ENCODE results near the gene TDRD5.

Gene TDRD5, protein sequence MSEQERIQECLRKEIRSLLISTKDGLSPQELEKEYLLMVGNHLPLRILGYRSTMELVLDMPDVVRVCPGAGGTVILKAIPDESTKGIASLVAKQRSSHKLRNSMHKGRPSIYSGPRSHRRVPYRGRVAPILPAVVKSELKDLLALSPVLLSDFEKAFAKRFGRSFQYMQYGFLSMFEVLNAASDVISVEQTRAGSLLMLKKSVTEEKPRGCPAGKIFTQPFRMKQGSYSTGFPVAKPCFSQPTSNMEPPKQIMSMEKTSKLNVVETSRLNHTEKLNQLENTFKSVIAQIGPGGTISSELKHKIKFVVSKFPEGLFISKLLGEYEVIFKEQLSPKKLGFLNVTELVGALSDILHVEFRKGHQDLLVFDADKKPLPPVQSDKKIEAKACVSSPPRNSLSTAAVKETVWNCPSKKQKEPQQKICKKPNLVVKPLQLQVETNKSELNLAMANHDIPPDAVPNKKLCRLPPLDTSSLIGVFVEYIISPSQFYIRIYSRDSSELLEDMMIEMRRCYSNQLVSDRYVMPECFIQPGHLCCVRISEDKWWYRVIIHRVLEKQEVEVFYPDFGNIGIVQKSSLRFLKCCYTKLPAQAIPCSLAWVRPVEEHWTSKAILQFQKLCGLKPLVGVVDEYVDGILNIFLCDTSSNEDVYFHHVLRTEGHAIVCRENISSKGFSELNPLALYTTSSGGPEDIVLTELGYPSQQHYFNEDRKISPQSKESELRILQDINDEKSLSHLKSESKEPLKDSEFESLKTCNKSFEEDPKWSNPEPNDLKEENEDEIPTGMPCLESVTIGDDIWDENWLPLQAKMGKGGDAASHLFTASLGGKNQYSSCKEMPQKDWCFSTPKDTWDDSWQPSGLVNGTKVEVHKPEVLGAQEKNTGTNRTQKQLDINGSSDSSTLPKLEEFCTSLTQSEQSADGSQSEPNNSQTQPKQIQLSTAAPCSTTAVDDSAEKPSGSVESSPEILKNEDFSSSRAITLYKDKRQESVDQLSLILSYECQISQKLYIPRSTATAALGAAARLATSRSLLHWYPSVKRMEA

DNA sequence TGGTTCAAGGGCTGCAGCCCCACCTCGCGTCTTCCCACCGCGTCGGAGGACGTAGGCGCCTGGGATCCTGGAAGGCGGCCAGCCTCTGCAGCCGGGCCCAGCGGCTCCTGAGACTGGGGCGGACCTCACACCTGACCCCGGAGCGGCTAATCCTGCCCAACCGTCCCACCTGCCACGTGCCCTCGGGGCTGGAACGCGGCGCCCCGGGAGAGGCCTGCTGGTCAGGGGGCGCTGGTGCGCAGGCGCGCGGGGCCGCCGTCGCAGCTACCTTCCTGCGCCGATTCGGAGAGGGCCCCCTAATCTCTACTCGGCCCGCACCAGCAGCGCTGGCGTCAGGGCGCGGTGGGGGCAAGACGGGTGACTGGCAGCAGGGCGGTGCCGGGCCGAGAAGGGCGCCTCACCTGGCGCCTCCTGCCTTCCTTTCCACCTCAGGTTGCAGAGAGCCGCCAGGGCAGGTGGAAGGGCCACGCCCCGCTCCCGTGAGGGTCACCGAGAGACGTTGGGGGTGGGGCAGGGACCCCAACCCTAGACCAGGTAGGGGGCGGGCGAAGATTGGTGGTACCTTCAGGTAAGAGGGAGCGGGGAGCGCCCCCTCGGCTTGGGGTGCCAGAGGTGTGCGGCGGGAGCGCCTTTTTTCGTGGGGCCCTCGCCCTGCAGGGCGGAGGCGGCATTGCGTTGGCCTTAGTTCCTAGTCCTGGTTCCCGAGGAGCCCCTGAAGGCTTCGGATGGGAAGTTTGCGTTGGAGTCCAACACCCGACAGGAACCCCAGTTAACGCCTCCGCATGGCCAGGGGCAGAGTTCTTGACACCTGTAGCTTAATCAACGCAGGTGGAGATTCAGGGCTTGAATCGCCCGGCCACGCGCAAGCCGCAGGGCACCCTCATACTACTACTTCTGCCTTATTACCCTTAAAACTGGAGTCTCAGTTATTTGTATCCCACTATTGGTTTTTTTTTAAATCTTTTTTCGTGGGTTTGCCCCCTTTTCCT, at the start of gene TDRD5:
Gene TDRD5 (plus strand): TSS at position 241 of the 989 bp plus-strand sequence. CDS start 784 bp downstream, outside the sequence.
- FAIRE-seq, result no peak
- no peak for DNase-seq (ENCODE audit: extremely low spot score, insufficient read length, low read depth)

DNA sequence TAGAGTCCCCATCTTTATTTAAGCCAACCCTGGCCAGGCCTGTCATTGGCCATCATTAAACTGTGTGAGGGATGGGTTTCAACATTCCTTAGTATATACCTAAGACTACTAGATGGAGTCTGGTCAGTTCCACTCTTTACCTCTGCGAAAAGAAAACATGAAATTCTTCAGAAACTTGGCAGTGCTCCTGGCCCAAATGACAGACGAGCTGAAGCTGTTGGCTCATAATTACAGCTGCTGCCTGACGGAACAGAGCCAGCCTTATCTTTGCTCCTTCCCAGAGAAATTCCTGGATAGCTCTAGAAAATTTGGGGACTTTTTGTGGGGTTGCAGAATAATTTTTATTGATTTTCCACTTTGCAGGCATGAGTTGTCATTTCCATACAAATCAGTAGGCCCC, 46.3 kb upstream of the TDRD5 start:
- DNase-seq (ENCODE audit: extremely low spot score, insufficient read length, low read depth) (no peak), FAIRE-seq (no peak)

DNA sequence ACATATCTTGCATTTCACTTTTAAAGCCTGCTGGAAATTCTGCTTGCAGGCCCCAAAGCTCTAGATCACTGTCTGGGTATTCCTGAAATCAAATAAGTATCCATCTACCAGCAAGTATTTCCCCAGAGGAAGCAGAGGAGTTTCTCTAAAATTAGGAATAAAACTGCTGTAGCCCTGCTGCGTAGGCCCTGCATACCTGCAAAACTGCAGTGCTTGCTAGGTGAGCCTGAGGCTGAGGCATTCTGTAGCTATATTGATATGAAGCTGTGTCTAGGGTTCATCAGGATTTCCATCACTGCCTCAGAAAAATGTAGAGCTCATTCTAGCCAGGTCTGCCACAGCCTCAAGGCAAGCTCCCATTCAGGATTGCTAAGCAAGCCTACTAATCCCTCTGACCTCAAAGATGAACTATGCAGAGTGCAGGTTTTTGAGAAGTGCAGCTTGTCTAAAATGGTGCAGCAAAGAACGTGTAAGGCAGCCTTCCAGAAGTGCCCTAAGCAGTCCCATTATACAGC, 44.6 kb upstream of the TDRD5 start:
- no peak for FAIRE-seq

DNA sequence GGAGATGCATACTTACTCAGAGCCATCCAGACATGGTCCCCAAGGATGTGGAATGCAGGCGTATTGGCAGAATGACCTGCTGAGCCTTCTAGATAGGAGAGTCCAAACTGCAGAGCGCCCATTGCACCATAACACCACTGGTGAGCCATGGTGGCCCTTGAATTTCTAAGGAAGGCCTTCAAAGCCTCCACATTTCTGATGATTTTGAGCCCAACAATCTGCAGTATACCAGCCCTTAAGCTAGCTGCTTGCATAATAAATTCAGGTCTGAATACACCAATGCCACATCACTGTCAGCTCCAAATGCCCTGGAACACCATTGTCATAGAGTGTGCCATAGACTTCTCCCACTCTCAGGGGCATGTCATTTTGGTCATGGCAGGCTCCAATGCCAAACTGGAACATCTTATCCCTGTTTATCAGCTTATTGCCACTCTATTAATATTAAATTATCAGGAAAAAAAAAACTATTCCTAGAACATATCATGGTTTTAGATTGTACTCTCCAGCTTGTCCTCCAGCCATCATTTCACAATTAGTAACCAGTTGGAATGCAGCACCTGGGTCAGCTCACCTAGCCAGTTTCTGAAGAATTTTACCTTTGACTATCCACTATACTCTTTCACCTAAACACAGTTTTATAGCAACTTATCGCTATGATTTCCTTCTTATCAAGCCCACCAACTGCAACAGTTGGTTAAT, 42.8 kb upstream of the TDRD5 start:
- no peak for FAIRE-seq

More for the DNA sequence above, 44.6 kb upstream of the TDRD5 start:
- DNase-seq (ENCODE audit: extremely low spot score, insufficient read length, low read depth), result no peak

DNA sequence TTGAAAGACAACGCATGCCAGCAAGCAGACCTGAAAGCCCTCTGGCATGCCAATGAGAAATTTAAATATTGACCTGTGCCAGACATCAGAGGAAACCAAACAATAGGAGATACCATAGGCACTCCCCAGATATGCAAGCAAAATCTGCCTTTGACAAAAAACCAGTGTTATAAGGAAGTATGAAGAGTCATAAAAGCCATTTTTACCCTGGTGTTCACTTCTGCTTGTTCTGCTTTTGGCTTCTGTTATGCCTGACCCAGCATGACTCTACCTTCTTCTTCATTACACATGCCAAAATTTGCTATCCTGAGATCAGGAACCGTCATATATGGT, 42.3 kb upstream of the TDRD5 start:
- DNase-seq (ENCODE audit: extremely low spot score, insufficient read length, low read depth) (no peak), FAIRE-seq (no peak)

More for the DNA sequence above, 42.8 kb upstream of the TDRD5 start:
- DNase-seq (ENCODE audit: extremely low spot score, insufficient read length, low read depth), result no peak

DNA sequence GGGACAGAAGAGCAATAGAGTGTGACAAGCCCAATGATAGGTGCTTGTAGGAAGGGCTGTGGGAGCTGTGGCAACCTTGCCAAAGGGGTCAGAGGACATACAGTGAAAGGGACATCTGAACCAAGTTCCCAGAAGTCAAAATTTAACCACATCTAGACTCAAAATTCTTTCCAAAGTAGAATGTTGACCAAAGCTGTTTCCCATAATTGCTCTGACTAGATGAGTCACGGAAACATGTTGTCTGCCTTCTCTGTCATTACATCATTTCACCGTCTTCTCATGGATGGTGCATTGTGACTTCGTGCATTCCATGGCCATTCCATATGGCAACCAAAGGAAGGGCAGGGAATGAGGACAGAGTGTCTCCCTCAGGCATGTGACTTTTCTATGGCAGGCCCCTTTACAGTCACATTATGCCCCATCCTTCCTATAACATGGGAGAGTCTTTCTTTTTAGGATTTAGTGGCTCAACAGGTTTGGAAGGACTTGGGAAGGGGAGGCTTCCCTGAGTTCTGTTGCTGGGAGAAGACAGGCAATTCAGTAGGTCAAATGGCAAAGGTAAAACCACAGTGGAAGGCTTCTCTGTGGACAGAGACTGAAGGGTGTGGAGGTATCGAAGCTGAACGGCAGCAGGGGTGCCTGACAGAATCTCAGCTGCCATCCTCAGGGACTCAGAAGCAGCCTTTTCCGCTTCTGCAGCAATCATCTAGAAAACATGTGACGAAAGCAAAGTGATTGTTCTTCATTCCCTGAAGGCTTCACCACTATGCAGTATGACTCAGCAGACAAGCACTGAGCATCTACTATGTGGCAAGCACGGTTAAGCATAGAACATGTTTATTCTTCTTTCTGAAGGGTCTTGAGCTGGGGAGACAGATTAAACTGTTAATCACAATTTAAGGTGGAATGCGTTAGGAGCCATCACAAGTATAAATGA, 40.6 kb upstream of the TDRD5 start:
- FAIRE-seq, result no peak

DNA sequence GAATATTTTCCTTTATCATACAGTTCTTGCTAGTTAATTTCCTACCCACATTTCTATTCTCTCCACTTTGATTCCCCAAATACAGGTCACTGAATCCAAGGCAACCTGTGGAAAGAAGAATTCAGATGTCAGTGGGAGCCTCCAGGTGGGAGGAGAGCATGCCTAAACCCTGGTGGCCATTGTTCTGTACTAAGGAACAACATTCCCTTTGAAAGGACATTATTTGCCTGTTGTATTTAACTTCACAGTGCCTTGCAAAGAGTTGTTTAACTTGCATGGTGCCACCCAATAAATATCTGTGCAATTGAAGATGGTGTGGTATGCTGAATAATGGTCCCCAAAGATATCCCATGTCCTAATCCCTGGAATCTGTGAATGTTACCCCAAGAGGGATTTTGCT, 37.2 kb upstream of the TDRD5 start:
- DNase-seq (ENCODE audit: extremely low spot score, insufficient read length, low read depth) (no peak), FAIRE-seq (no peak)

More for the DNA sequence above, 40.6 kb upstream of the TDRD5 start:
- DNase-seq (ENCODE audit: extremely low spot score, insufficient read length, low read depth), result no peak

DNA sequence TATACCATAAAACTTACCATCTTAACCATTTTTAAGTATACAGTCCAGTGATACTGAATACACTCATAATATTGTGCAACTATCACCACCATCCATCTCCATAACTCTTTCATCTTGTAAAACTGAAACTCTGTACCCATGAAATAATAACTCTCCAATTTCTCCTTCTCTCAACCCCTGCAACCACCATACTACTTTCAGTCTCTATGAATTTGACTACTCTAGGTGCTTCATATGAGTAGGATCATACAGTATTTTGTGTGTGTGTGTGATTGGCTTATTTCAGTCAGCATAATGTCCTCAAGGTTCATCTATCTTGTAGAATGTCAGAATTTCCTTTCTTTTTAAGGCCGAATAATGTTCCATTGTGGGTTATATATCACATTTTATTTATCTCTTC, 33.6 kb upstream of the TDRD5 start:
- DNase-seq (ENCODE audit: extremely low spot score, insufficient read length, low read depth), result no peak
- FAIRE-seq, result no peak

DNA sequence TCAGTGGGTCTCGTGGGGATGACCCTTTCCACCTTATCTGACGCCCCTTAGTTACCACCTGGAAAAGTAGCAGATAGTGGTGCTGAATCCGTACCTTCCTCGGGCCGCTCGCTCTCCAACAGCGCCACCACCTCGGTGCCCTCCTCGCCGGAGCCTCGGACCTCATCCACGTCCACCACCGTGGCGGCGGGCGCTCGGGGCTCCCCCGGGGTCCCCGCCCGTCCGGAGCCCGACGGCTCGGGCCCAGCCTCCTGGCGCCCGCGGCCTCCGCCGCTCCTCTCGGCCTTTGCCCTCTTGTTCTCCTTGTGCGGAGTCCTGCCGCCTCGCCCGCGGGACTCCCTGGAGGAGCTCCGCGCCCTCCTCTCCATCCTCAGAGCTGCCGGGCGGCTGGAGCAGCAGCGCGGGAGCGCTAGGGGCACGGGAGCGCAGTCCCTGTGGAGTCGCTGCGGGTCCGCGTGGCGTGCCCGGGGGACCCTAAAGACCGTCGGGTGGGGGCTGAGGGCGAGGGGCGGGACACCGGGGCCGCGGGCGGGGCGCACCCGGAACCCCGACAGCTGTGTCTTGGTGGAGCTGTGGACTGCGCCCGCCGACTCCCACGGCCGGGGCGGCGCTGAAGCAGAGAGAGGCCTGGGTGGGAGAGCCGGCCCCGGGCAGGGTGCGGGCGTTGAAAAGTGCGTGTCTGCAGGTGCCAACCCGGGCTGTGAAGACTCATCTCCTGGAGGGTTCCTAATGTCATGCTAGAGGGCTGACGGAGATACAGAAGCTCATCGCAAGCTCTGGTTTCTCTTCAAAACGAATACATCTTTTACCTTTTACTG, 15.9 kb upstream of the TDRD5 start, which contains the start of gene NPHS2:
Gene NPHS2 (minus strand): TSS at position 452 of the 818 bp plus-strand sequence. CDS start 84 bp downstream, at position 368.
- FAIRE-seq (no peak), DNase-seq (ENCODE audit: extremely low spot score, insufficient read length, low read depth) (no peak)

DNA sequence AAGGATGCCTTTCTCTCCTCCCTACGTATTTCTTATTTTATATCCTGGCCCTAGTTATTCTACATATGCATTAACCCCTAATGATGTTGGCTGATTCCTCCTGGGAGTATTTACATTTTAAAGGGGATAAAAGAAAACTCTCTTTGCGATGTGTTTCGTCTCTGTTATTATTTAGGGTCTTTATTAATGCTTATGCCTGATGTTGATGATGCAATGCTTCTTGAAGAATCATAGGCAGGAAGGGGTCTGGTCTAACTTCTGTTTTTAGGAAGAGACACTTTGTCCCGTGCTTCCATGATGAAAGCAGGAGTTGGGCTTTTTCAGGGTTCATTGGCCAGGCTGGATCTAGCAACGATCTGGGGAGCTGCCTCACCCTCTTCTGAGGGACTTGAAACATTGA, 15.1 kb upstream of the TDRD5 start:
- DNase-seq (ENCODE audit: extremely low spot score, insufficient read length, low read depth) (no peak), FAIRE-seq (no peak)

DNA sequence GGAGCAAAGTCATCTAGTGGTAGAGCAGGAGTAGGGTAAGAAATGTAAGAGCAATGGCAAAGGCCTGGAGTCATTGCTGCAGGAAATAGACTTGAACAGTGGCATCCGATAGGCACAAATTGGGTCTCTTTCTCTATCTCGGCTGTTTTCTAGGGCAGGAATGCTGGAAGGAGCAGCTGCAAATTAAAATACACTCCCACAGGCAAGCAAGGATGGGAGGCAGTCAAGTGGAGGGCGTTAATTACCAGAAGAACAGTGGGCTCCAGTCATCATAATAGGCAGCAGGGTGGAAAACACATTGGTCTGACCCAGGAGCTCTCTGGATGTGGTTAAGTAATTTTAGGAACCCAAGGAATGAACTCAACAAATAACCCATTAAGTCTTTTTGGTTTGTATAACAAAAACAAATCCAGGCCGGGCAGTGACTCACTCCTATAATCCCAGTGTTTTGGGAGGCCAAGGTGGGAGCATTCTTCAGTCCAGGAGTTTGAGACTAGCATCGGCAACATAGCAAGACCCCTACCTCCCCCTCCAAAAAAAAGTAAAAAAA, 7.8 kb upstream of the TDRD5 start:
- no peak for DNase-seq (ENCODE audit: extremely low spot score, insufficient read length, low read depth)
- FAIRE-seq, result no peak

DNA sequence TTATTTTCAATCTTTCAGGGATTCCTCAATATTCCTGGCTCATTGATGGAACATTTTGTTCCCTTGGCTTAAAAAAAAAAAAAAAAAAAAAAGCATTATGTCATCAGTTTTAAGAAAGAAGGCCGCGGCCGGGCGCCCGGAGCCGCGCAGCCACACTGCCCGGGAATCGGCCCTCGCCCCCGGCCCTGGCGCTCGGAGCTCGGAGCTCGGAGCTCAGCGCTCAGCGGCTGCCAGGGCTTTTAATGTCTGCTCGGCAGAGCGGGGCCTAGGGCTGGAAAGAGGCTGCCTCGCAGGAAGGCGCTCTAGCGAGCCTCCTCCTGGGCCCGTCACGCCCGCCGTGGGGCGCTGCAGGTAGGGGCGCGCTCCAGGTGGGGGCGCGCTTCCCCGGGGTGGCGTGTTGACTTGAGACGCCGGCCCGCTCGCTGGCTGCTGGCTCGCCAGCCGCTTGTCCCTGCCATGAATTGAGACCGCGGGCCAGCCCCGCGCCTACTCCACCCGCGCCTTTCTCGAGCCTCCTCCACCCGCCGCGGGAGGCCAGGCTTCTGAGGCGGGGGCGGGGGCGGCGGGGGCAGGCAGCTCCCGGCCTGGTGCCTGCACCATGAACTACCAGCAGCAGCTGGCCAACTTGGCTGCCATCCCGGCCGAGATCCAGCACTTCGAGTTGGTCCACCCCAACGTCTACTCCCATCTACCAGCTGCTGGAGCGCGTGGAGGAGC, 5.4 kb upstream of the TDRD5 start:
- FAIRE-seq (no peak), DNase-seq (ENCODE audit: extremely low spot score, insufficient read length, low read depth) (no peak)

DNA sequence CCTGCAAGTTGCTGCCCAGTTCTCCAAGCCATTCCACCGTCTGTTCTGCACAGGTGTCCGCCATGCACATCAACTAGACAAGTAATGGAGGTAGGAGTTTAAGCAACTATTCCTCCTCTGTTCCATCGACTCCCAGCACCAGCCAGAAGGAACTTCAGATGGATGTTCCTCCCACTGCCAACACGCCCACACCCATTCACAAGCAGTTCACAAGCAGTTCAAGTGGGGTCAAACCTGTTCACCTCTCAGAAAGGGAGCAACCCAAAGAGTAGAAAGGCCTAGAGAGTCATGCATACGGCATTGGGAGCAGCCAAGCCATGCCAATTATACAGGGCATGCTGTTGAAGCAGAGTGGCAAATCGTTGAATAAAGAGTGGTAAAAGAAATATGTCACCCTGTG, 4.3 kb upstream of the TDRD5 start:
- FAIRE-seq (no peak), DNase-seq (ENCODE audit: extremely low spot score, insufficient read length, low read depth) (no peak)

DNA sequence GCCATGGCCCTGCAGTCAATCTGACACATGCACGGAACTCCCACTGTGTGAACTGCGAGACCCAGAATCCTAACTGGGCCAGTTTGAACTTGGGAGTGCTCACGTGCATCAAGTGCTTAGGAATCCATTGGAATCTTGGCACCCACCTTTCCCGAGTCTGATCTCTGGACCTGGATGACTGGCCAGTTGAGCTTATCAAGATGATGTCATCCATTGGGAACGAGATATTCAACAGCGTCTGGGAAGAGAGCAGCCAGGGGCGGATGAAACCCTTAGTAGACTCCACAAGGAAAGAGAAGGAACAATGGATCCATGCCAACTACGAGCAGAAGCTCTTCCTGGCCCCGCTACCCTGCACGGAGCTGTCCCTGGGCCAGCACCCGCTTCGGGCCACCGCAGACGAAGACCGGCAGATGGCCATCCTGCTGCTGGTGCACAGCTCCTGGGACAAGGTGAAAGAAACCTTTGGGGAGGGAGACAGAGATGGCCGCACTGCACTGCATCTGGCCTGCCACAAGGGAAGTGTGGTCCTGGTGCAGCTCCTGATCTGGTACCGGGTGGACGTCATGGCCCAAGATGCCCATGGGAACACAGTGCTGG, 3.1 kb upstream of the TDRD5 start:
- FAIRE-seq (no peak), DNase-seq (ENCODE audit: extremely low spot score, insufficient read length, low read depth) (no peak)

DNA sequence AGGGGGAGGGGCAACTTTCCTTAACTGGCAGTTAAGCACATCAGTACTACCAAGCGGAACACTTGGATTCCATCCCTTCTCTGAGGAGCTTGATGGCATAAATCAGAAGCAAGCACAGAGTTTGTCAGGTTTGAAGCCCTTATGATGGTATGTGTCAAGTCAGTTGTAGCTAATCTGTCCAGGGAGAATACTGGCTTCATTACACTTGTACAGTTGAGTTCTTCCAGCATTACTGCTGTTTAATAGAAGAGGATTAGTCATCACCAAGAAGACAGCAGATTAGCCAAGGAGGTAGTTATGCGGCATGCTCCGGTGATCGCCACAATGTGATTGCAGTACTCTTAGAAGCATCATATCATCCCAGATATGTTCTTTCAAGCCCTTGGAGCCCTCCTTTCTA, 2.1 kb upstream of the TDRD5 start:
- FAIRE-seq (no peak), DNase-seq (ENCODE audit: extremely low spot score, insufficient read length, low read depth) (no peak)

DNA sequence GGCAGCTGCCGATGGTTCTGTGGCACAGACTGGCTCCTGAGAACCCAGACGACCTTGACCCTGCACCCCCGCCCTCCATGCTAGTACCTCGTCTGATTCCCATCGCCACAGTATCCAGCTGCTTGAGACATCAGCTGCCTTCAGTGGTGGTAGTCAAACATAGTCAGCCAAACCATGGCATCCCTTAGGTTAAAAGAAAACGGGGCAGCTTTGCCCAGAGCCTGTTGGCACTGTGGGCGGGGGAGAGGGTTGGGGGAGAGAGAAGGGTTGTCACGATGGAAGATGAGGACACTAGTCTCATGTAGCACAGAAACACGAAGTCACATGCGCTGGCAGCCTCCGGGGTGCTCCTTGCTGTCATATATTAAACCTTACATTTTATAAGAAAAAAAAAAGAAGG, 961 bp upstream of the TDRD5 start:
- FAIRE-seq (no peak), DNase-seq (ENCODE audit: extremely low spot score, insufficient read length, low read depth) (no peak)
